Fibroblast of lung (primary cell): ENCODE results near the gene SELENON.

ENCODE experiments used
- CTCF ChIP-seq, 2 donors: IDR thresholded peaks in 1 of 2; conservative IDR thresholded peaks in 1 of 2; 1 replicate in 1 of 2; 2 replicates in 1 of 2; pipeline ENCODE4 v1.5.1; 2011 to 2012; ENCODE audit warnings: low read length in 2 of 2, control low read depth in 1 of 2, inconsistent platforms in 1 of 2, low read depth in 1 of 2, mild to moderate bottlenecking in 1 of 2
- EZH2 ChIP-seq: IDR thresholded peaks from 2 replicates; pipeline ENCODE4 v1.5.1; 2012; ENCODE audit warnings: low read length, control low read depth, mild to moderate bottlenecking; ENCODE audit errors: missing control alignments

- TF ChIP-seq CTCF (conservative IDR thresholded peaks at IDR 0.05 in 1 of 2, IDR thresholded peaks at IDR 0.05 in 1 of 2; ENCODE audit: low read depth in 1 of 2, low read length in 2 of 2) (no peak), EZH2 (no peak)
Observed at GRCh38 chr1:25757151-25757845, 42.7 kb upstream of the SELENON start.
